Activated CD8-positive, alpha-beta memory T cell treated with anti-CD3 and anti-CD28 coated beads, Interleukin-2, amount 50 U/mL, for 1 hour (primary cell): ENCODE measurements around the gene IL1RAPL1.

Source experiments
- DNase-seq: peaks from one replicate; pipeline ENCODE4 v3.0.0-alpha.2; 2020; ENCODE audit errors: extremely low read depth

Gene IL1RAPL1

GRCh38 chrX:29775890-29776289, 1188.6 kb downstream of the IL1RAPL1 start:
- no peak for DNase-seq

GRCh38 chrX:29787656-29788055, 1200.4 kb downstream of the IL1RAPL1 start:
- no peak for DNase-seq

GRCh38 chrX:29788991-29789699, 1201.9 kb downstream of the IL1RAPL1 start:
- DNase-seq = no peak

GRCh38 chrX:29792335-29792734, 1205.1 kb downstream of the IL1RAPL1 start:
- DNase-seq = no peak

- DNase-seq = no peak
These were observed 1209.9 kb downstream of the IL1RAPL1 start for GRCh38 chrX:29797156-29797555.

- DNase-seq = no peak
These were observed 1211.2 kb downstream of the IL1RAPL1 start for GRCh38 chrX:29798469-29798868.

- no peak for DNase-seq
These were observed 1225.9 kb downstream of the IL1RAPL1 start for GRCh38 chrX:29813174-29813573.

GRCh38 chrX:29824176-29824906, 1237.1 kb downstream of the IL1RAPL1 start:
- no peak for DNase-seq

GRCh38 chrX:29826742-29827141, 1239.5 kb downstream of the IL1RAPL1 start:
- DNase-seq = no peak

GRCh38 chrX:29834311-29834710, 1247.1 kb downstream of the IL1RAPL1 start:
- no peak for DNase-seq

GRCh38 chrX:29834764-29835163, 1247.5 kb downstream of the IL1RAPL1 start:
- DNase-seq = no peak

GRCh38 chrX:29841750-29842149, 1254.5 kb downstream of the IL1RAPL1 start:
- DNase-seq = no peak

- DNase-seq = no peak
These were observed 1255.3 kb downstream of the IL1RAPL1 start for GRCh38 chrX:29842552-29842951.

- no peak for DNase-seq
These were observed 1264.8 kb downstream of the IL1RAPL1 start for GRCh38 chrX:29851857-29852605.

GRCh38 chrX:29852767-29853166, 1265.5 kb downstream of the IL1RAPL1 start:
- no peak for DNase-seq

- no peak for DNase-seq
These were observed 1271.5 kb downstream of the IL1RAPL1 start for GRCh38 chrX:29858714-29859113.

GRCh38 chrX:29862126-29862677, 1275.0 kb downstream of the IL1RAPL1 start:
- no peak for DNase-seq

GRCh38 chrX:29867971-29868370, 1280.7 kb downstream of the IL1RAPL1 start:
- no peak for DNase-seq

GRCh38 chrX:29869837-29870236, 1282.6 kb downstream of the IL1RAPL1 start:
- DNase-seq = no peak

GRCh38 chrX:29870608-29871007, 1283.4 kb downstream of the IL1RAPL1 start:
- no peak for DNase-seq

GRCh38 chrX:29872831-29873230, 1285.6 kb downstream of the IL1RAPL1 start:
- no peak for DNase-seq

- no peak for DNase-seq
These were observed 1289.5 kb downstream of the IL1RAPL1 start for GRCh38 chrX:29876733-29877132.
